ENCODE data around the gene GCSAM.

GCSAM gene

GRCh38 chr3:112167758-112168157 lies 34.7 kb upstream of the GCSAM start:
- no peak for TF ChIP-seq TEAD4 (IDR thresholded peaks at IDR 0.05)
- no peak for TF ChIP-seq ZBTB7A (IDR thresholded peaks at IDR 0.05; ENCODE audit: low read depth)
- TF ChIP-seq EP300 (IDR thresholded peaks at IDR 0.05; ENCODE audit: borderline replicate concordance): no peak
- TF ChIP-seq NFIC (IDR thresholded peaks at IDR 0.05): no peak

GRCh38 chr3:112149136-112149535 lies 16.1 kb upstream of the GCSAM start:
- TF ChIP-seq MAX (IDR thresholded peaks at IDR 0.05): no peak
- TF ChIP-seq EP300 (IDR thresholded peaks at IDR 0.05; ENCODE audit: borderline replicate concordance): no peak
- no peak for TF ChIP-seq TAF1 (IDR thresholded peaks at IDR 0.05; ENCODE audit: low read depth)
- TF ChIP-seq TEAD4 (IDR thresholded peaks at IDR 0.05): no peak
- TF ChIP-seq NFIC (IDR thresholded peaks at IDR 0.05): no peak
- TF ChIP-seq ZBTB7A (IDR thresholded peaks at IDR 0.05; ENCODE audit: low read depth): no peak
- no peak for TF ChIP-seq YY1 (IDR thresholded peaks at IDR 0.05; ENCODE audit: low read depth)
- TF ChIP-seq EGR1 (IDR thresholded peaks at IDR 0.05): no peak
- TF ChIP-seq REST (IDR thresholded peaks at IDR 0.05; ENCODE audit: low read depth): no peak
- TF ChIP-seq RAD21 (IDR thresholded peaks at IDR 0.05; ENCODE audit: low read depth): no peak
- TF ChIP-seq TCF12 (IDR thresholded peaks at IDR 0.05; ENCODE audit: low read depth): no peak
- TF ChIP-seq CEBPB (IDR thresholded peaks at IDR 0.05): no peak
- TF ChIP-seq CREB1 (IDR thresholded peaks at IDR 0.05; ENCODE audit: low read depth): no peak
- TF ChIP-seq USF1 (IDR thresholded peaks at IDR 0.05): no peak
- no peak for TF ChIP-seq FOXM1 (IDR thresholded peaks at IDR 0.05; ENCODE audit: borderline replicate concordance, low read depth)

GRCh38 chr3:112143689-112144088 lies 10.6 kb upstream of the GCSAM start:
- TF ChIP-seq ZBTB7A (IDR thresholded peaks at IDR 0.05; ENCODE audit: low read depth) (no peak), EGR1 (IDR thresholded peaks at IDR 0.05) (no peak), RAD21 (IDR thresholded peaks at IDR 0.05; ENCODE audit: low read depth) (no peak), CREB1 (IDR thresholded peaks at IDR 0.05; ENCODE audit: low read depth) (no peak), USF1 (IDR thresholded peaks at IDR 0.05) (no peak), FOXM1 (IDR thresholded peaks at IDR 0.05; ENCODE audit: borderline replicate concordance, low read depth) (no peak), CEBPB (IDR thresholded peaks at IDR 0.05) (no peak), REST (IDR thresholded peaks at IDR 0.05; ENCODE audit: low read depth) (no peak), MAX (IDR thresholded peaks at IDR 0.05) (no peak)

GRCh38 chr3:112143251-112143650 lies 10.2 kb upstream of the GCSAM start:
- TF ChIP-seq YY1 (IDR thresholded peaks at IDR 0.05; ENCODE audit: low read depth) (no peak), EP300 (IDR thresholded peaks at IDR 0.05; ENCODE audit: borderline replicate concordance) (no peak), CEBPB (IDR thresholded peaks at IDR 0.05) (no peak), MAX (IDR thresholded peaks at IDR 0.05) (no peak), TCF12 (IDR thresholded peaks at IDR 0.05; ENCODE audit: low read depth) (no peak), CREB1 (IDR thresholded peaks at IDR 0.05; ENCODE audit: low read depth) (no peak), EGR1 (IDR thresholded peaks at IDR 0.05) (no peak), TEAD4 (IDR thresholded peaks at IDR 0.05) (no peak), TAF1 (IDR thresholded peaks at IDR 0.05; ENCODE audit: low read depth) (no peak), RAD21 (IDR thresholded peaks at IDR 0.05; ENCODE audit: low read depth) (no peak), ZBTB7A (IDR thresholded peaks at IDR 0.05; ENCODE audit: low read depth) (no peak), REST (IDR thresholded peaks at IDR 0.05; ENCODE audit: low read depth) (no peak), FOXM1 (IDR thresholded peaks at IDR 0.05; ENCODE audit: borderline replicate concordance, low read depth) (no peak), USF1 (IDR thresholded peaks at IDR 0.05) (no peak)

Measured in Ishikawa (cell line).